Fibroblast of lung (primary cell): ENCODE measurements around the gene PEDS1.

Experiments
- CTCF ChIP-seq, 2 donors: IDR thresholded peaks in 1 of 2; conservative IDR thresholded peaks in 1 of 2; 1 replicate in 1 of 2; 2 replicates in 1 of 2; pipeline ENCODE4 v1.5.1; 2011 to 2012; ENCODE audit warnings: low read length in 2 of 2, control low read depth in 1 of 2, inconsistent platforms in 1 of 2, low read depth in 1 of 2, mild to moderate bottlenecking in 1 of 2
- EZH2 ChIP-seq: IDR thresholded peaks from 2 replicates; pipeline ENCODE4 v1.5.1; 2012; ENCODE audit warnings: low read length, control low read depth, mild to moderate bottlenecking; ENCODE audit errors: missing control alignments

DNA sequence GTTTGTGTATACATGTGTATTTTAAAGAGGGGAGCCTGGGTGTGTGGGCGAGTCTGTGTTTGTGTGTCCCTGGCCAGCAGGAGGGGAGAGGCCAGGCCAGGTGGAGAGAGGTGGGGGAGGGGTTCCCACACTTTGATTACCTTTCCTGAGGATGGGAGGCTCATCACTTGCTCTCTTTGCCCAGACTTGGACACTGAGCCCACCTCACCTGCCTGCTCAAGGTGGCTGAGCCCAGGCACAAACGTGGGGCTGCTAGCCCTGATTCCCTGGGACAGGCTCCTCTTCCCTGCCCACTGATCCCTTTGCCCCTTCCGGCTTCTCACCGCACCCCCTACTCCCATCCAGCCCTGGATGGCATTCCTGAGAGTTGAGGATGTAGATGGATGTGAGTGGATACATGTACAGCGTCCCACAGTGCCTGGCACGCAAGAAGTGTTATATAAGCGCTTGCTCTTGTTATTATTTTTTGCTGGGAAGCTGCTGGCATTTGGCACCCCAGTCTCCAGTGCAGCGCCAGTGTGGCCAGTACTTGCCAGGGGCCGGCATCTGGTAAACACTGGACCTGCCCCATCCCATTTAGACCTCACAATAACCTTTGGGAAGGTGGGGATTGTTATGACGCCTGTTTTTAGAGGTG lies 39.8 kb upstream of the PEDS1 start:
- TF ChIP-seq CTCF (conservative IDR thresholded peaks at IDR 0.05 in 1 of 2, IDR thresholded peaks at IDR 0.05 in 1 of 2; ENCODE audit: low read depth in 1 of 2, low read length in 2 of 2) (no peak), EZH2 (no peak)
